DMS 273 (cell line): ENCODE data around the gene SPNS2.

Source experiments
- DNase-seq: peaks from one replicate; lab custom pipeline; 2025; ENCODE audit not compliant: unreplicated experiment; lab: John Stamatoyannopoulos, UW

The SPNS2 gene

GRCh38 chr17:4584917-4585637 is 86.4 kb downstream of the SPNS2 start:
- no peak for DNase-seq

DNA sequence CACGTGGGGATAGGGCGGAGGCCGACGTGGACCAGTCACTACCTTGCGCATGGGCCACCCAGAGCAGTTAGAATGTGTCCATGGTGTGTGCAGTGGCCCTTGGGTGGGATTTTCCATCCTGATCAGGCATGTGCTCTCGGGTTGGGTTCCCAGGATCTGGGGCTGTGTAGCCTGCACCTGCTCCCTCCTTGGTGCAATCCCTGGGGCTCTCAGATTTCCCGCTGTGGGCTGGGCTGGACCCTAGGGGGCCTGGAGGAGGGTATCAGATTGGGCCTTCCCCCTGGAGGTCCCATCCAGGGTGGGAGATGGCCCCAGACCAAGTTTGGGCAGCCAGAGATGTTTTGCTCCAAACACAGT is 86.9 kb downstream of the SPNS2 start:
- DNase-seq: no peak

DNA sequence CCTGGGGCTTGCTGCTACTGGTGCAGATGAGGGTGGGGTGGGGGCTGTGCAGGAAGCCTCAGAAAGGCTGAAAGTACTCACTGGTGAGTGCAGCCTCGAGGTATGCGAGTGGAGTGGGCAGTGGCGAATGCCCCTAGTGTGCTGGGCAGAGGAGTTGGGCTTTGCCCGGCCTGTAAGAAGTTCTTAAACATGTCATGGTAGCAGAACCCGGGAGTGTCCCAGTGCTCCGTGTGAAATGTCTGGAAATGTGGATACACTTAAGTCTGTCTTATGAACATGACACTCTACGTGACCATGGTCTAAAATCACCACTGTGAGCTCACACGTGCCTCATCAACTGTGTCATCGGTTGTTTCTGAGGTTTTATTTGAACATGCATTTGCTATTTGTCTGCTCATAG is 87.4 kb downstream of the SPNS2 start:
- no peak for DNase-seq

- no peak for DNase-seq
These were observed 88.5 kb downstream of the SPNS2 start for GRCh38 chr17:4587195-4587594.

GRCh38 chr17:4587803-4588202 is 89.1 kb downstream of the SPNS2 start:
- DNase-seq: no peak

DNA sequence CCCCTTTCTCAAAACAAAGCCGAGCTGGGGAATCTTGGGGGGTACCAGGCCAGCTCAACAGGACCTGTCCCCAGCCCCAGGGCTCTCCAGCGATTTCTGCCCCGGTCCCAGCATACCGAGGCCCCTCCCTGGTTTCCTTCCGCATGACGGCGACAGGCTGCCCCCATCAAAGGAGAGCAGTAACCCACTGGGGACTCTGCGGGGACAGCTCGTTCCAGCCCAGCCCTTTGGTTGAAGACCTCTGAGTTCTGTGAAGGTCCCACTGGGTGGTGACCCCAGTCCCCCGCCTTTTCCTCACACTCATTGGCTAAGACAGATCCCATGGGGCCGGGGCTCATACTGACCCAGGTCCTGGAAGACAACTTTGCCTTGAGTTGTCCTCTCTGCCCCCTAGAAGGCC is 89.7 kb downstream of the SPNS2 start:
- DNase-seq: no peak
